Measurements from ENCODE around the gene HCK.

Gene HCK

DNA sequence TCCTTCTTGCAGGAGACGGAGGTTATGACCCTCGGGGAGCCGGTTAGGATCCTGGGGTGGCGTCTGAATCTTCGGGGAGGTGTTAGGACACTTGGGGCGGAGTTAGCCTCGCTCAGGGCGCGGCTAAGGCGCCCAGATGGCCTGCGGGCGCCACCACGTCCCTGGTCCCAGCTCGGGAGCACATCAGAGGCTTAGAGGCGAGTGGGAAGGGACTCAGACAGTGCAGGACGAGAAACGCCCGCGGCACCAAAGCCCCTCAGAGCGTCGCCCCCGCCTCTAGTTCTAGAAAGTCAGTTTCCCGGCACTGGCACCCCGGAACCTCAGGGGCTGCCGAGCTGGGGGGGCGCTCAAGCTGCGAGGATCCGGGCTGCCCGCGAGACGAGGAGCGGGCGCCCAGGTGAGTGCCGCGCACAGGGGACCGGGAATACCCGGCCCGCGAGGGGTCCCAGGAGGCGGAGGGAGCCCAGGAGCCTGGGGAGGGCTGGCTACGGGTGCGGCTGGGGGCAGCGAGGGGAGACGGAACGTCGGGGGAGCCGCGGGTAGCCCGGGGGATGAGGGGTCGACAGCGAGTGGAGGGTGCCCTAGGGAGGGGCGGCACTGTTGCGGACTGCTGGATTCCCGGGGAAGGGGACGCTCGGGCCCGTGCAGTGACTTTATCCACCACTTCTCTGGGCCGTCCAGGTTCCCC lies at the start of gene HCK:
HCK (plus strand) TSS at position 153 of the 688 bp plus-strand sequence.
- no peak for DNase-seq (ENCODE audit: low read depth)

GRCh38 chr20:32003325-32003724 lies 48.7 kb upstream of the HCK start:
- no peak for DNase-seq (ENCODE audit: low read depth)

GRCh38 chr20:32004963-32005362 lies 47.1 kb upstream of the HCK start:
- no peak for DNase-seq (ENCODE audit: low read depth)

DNA sequence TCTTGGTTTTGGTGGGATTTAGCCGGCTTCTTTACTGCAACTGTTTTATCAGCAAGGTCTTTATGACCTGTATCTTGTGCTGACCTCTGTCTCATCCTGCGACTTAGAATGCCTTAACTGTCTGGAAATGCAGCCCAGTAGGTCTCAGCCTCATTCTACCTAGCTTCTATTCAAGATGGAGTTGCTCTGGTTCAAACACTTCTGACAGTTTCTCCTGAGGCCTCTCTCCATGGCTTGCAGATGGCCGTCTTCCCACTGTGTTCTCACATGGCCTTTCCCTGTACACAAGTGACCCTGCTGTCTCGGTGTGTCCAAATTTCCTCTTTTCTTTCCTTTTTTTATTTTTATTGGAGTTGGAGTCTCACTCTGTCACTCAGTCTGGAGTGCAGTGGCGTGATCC lies 46.0 kb upstream of the HCK start:
- DNase-seq (ENCODE audit: low read depth), result no peak

DNA sequence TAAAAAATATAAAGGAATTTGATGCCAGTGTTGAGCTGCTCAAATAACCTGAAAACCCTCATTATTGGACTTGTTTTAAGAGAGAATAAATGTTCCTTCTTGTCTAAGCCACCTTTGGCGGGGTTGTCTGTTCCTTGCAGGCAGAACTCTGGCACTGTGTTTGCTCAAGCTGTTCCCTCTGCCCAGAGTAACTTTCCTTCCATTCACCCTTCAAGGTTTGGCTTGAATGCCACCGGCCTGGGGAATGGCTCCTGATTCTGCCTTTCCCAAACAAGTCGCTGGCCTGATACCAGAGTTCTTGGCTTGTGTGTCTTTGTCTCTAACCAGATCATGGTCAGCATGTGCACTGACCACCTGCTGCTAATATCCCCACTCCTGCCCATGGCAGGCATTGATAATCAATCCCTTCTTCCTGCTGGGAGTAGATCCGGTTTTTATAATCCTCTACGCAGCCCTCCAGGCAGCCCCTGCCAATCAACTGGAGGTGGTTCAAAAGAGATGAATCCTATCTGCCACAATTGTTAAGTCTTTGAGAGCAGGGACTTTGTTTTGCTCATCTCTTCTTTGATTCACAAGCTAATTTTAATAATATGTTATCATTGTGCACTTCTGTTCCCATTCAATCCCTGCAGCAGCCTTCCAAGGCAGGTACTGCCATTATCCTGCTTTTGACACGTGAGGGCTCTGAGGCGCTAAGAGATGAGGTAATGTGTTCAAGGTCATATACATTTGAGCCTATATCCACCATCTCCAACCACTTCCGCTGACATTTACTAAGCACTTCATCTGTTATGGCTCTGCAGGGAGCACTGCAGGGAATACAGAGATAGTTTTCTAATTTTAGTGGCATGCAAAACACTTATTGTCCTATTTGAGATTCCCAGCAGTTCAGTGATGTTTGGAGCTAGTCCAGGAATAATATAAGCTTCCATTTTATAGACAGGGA lies 44.9 kb upstream of the HCK start:
- DNase-seq (ENCODE audit: low read depth), result no peak

- DNase-seq (ENCODE audit: low read depth), result no peak
Observed at GRCh38 chr20:32007787-32008616, 44.0 kb upstream of the HCK start.

DNA sequence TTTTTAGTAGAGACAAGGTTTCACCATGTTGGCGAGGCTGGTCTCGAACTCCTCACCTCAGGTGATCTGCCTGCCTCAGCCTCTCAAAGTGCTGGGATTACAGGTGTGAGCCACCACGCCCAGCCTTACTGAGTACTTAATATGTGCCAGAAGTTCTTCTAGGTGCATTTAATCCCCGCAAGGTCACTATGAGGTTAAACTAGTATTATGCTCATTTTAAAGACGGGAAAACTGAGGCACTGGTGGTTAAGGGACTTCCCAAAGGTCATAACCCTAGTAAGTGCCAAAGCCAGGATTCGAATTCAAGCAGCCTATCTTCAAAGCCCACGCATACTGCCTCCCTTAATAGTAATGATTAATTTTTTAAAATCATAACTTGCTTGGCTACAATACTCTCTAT lies 42.5 kb upstream of the HCK start:
- no peak for DNase-seq (ENCODE audit: low read depth)

DNA sequence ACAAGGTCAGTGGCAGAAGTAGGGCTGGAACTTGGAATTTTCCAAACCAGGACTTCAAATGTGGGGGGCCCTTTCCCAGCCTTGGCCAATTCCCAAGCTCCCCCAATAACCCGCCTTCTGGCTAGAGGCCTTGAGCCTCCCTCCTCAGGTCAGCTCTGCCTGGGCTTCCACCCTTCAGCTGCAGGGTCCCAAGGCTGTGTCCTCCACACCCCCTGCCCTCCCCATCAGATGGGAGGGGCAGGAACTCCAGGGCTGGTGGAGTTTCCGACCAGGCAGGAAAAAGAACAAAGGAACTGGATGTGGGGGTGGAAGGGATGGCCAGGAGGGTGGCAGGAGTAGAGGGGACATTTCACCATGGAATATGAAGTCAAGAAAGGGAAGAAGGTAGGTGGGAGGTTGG lies 41.9 kb upstream of the HCK start, which contains the start of gene CCM2L:
CCM2L (plus strand) TSS at position 338 of the 400 bp plus-strand sequence; CDS start at position 355, 17 bp downstream.
- DNase-seq (ENCODE audit: low read depth), result no peak

DNA sequence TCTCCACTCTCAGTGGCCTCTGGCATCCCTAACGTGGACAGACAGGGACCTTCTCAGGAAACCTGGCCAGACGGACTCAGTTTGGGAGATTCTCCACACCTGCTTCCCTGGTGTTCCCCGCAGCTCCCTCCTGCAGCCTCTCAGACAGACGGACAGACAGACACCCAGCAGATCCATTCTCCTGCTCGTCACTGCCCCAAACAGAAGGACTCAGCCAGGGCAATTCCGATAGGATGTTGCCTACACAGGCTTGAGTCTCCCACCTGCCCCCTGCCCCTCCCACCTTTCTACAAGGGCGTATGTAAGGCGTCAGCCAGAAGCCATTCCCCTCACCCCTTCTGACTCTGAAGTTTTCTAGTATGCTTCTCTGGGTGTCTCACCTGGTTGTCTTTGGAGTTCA lies 41.4 kb upstream of the HCK start:
- DNase-seq (ENCODE audit: low read depth), result no peak

DNA sequence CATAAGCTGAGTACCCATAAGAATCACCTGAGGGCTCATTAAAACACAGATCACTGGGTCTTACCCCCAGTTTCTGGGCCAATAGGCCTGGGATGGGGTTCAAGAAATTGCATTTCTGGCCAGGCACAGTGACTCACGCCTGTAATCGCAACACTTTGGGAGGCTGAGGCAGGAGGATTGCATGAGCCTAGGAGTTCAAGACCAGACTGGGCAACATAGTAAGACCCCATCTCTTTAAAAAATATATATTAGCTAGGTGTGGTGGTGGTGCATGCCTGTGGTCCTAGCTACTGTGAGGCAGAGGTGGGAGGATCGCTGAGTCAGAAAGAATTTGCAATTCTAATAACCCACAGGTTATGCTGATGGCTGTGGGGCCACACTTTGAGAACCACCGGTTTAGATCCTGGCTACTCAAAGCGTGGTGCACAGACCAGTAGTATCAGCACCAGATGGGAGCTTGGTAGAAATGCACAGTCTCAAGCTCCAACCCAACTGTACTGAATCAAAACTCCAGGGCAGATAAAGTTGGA lies 39.8 kb upstream of the HCK start:
- no peak for DNase-seq (ENCODE audit: low read depth)

- DNase-seq (ENCODE audit: low read depth), result no peak
Observed at GRCh38 chr20:32013326-32013725, 38.7 kb upstream of the HCK start.

- DNase-seq (ENCODE audit: low read depth), result no peak
Observed at GRCh38 chr20:32017711-32018251, 34.3 kb upstream of the HCK start.

DNA sequence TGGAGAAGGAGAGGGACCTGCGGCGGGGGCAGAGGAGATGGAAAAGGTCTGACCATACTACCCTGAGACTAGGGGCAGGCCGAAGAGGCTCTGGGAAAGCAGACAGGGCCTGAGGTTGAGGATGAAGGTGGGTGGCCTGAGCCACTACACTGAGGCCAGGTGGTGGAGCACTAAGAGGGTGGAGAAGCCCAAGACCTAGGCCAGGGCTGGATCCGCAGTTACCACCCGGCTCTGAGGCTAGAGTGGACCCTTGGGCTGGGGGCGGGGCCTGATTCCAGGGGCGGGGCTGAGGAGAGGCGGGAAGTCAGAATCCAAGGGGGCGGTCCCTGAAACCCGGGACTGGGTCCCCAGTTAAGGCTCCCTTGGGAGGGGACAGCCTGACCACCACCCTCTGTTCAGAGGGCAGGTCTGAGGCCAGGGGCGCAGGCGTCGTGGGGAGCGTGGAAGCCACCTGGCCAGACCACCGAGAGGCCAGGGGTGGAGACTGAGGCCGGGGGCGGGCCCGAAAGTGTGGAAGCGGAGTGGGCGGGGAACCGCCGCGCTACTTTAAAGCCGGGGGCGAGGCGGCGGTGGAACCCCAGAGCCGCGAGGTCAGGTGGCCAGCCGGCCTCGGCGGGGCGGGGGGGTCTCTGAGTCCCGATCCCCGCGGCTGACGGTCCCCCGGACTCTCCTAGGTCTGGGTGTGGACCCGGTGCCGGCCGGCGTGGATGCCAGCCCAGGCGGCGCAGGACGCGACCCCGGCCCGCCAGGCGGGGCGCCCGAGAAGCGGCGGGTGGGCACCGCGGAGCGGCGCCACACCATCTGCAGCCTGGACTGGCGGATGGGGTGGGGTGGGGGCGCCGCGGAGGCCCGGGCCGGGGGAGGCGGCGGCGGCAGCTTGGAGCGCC lies 33.5 kb upstream of the HCK start:
- DNase-seq (ENCODE audit: low read depth), result no peak

DNA sequence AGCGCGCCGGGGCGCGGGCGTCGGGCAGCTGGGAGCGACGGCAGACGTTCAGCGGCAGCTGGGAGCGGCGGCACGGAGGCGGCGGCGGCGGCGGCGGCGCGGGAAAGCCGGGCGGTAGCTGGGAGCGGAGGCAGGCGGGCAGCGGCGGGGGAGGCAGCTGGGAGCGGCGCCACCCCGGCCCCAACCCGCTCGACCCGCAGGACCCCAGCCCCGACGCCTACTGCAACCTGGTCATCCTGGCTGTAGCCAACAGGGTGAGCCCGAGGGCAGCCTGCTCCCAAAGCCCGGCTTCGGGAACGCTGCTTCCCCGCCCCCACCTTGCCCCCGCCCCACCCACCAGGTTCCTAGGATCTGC lies 32.9 kb upstream of the HCK start:
- DNase-seq (ENCODE audit: low read depth), result no peak

DNA sequence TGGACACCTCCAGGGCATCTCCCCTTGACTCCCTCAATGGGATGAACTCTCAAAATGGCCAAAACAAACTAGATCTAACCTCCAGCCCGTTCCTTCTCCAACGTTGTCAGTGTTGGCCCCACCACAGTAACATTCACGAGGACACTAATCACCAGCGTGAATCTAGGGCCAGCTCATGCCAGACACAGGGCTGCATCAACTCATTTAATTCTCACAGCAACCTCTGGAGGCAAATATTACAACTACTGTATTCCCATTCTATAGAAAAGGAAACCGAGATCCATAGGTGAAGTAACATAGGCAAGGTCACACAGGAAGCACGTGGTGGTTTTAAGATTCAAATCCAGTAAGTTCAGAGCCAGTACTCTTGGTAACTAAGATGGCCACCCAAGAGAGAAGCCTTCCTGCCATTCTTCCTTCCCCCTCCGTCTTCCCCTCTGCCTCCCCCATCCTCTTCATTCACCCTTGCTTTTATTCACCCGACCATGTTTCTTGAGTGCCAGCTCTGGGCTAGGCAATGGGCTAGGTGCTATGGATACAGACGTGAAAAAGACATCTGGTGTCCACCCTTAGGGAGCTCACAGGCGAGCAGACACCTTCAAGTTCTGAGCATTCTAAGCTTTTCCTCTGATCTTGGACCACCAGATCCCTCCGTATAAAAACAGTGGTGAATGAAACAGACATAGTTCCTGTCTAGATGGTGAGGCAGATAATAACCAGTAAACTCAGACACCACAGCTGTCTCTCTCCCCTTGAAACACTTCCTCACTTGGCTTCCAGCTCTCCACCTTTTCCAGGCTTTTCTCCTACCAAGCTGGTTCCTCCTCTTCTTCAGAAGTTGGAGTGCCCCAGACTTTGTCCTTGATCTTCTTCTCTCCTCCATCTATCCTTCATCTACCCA lies 32.2 kb upstream of the HCK start:
- DNase-seq (ENCODE audit: low read depth), result no peak

GRCh38 chr20:32021091-32021490 lies 31.0 kb upstream of the HCK start:
- DNase-seq (ENCODE audit: low read depth), result no peak

- DNase-seq (ENCODE audit: low read depth), result no peak
Observed at GRCh38 chr20:32024683-32025295, 27.3 kb upstream of the HCK start.

- no peak for DNase-seq (ENCODE audit: low read depth)
Observed at GRCh38 chr20:32027643-32028042, 24.4 kb upstream of the HCK start.

GRCh38 chr20:32028647-32029372 lies 23.2 kb upstream of the HCK start:
- no peak for DNase-seq (ENCODE audit: low read depth)
